ENCODE data around the gene CCDC171. TPM values are rescaled to one million over a fixed set of nuclear protein-coding genes. Genes with fewer than 3 reads are reported as not detected.

The CCDC171 gene
- total RNA-seq, 2 donors from 2014 or later, result 2.3 TPM

DNA sequence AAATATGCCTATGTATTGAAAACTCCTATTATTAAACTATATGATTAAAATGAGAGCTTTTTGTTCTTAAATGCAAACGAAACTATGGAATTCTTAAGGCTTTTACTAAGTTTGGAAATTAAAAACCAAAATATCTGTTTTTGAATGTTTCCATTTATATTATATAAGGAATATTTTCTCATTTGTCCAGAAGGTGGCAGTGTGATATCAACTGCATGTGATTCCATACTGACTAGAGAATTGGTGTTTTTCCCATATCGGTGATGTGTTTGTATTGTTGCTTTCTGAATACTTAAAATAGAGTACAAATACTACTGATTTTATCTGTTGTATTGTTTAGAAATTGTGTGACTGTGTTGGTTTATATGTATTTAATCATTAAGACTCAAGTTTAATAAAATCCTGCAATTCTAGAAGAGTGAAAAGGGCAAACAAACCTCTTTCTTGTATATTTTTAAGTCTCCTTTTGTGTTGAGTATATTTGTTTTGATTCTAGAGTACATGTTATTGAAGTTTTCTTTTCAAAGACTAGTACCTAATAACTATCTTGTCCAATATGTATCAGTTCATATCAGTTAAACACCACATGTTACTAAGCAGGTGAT, 320.8 kb downstream of the CCDC171 start:
- H3K4me3 ChIP-seq, result no peak overlapping the region
- H3K9ac ChIP-seq (ENCODE audit: low read depth in 2 of 2, low read length in 2 of 2), result no peak overlapping the region
- H3K9me3 ChIP-seq, result no peaks in the 10 kb centered on the region
- H3K27ac ChIP-seq, result no peak overlapping the region
- H3K36me3 ChIP-seq, result no peaks in the 10 kb centered on the region
- no peaks in the 10 kb centered on the region for H3K27me3 ChIP-seq
- intact Hi-C loops (cut with DNase I), result loop anchor here (10.0 kb wide), 1 partner anchor 261 kb away; no protein-coding TSS in a partner anchor
- H3K4me1 ChIP-seq, result no peaks in the 10 kb centered on the region
- TF ChIP-seq, protein P1, sequence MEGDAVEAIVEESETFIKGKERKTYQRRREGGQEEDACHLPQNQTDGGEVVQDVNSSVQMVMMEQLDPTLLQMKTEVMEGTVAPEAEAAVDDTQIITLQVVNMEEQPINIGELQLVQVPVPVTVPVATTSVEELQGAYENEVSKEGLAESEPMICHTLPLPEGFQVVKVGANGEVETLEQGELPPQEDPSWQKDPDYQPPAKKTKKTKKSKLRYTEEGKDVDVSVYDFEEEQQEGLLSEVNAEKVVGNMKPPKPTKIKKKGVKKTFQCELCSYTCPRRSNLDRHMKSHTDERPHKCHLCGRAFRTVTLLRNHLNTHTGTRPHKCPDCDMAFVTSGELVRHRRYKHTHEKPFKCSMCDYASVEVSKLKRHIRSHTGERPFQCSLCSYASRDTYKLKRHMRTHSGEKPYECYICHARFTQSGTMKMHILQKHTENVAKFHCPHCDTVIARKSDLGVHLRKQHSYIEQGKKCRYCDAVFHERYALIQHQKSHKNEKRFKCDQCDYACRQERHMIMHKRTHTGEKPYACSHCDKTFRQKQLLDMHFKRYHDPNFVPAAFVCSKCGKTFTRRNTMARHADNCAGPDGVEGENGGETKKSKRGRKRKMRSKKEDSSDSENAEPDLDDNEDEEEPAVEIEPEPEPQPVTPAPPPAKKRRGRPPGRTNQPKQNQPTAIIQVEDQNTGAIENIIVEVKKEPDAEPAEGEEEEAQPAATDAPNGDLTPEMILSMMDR (IDR thresholded peaks at IDR 0.05), result peak; percentile 51
- DNase-seq, result no peak

DNA sequence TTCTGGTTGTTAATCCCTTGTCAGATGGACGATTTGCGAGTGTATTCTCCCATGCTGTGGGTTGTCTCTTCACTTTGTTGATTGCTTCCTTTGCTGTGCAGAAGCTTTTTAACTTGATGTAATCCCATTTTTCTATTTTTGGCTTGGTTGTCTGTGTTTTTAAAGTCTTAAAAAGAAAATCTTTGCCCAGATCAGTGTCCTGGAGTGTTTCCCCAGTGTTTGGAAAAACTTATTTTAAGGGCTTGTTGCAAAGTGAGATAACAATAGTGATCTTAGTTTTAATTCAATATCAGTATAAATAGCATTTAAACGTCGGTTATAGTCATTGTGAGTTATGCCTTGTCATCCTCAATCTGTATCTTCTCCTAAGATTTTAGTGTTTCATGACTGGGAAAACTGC, 329.5 kb downstream of the CCDC171 start:
- no peak overlapping the region for H3K4me3 ChIP-seq
- TF ChIP-seq, protein P1 (IDR thresholded peaks at IDR 0.05), result no peak
- H3K27me3 ChIP-seq, result no peaks in the 10 kb centered on the region
- H3K9ac ChIP-seq (ENCODE audit: low read depth in 2 of 2, low read length in 2 of 2), result no peak overlapping the region
- H3K36me3 ChIP-seq, result no peaks in the 10 kb centered on the region
- no peaks in the 10 kb centered on the region for H3K9me3 ChIP-seq
- DNase-seq, result no peak
- no peaks in the 10 kb centered on the region for H3K4me1 ChIP-seq
- H3K27ac ChIP-seq, result no peak overlapping the region
- intact Hi-C loops (cut with DNase I), result no loop called here

DNA sequence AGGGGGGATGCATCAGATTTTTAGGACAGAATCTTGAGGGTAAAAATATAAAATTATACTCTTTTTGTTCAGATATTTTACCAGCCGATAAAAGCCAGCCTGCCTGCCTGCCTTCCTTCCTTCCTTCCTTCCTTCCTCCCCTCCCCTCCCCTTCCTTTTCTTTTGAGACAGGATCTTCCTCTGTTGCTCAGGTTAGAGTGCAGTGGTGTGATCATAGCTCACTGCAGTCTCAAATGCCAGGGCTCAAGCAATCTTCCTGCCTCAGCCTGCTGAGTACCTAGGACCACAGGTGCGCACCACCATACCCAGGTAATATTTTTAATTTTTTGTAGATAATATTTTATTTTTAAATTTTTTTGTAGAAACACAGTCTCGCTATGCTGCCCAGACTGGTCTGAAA, 330.0 kb downstream of the CCDC171 start:
- intact Hi-C loops (cut with DNase I), result no loop called here
- no peak overlapping the region for H3K27ac ChIP-seq
- TF ChIP-seq, protein P1 (IDR thresholded peaks at IDR 0.05), result no peak
- H3K36me3 ChIP-seq, result no peaks in the 10 kb centered on the region
- DNase-seq, result no peak
- no peak overlapping the region for H3K4me3 ChIP-seq
- H3K27me3 ChIP-seq, result no peaks in the 10 kb centered on the region
- no peaks in the 10 kb centered on the region for H3K4me1 ChIP-seq
- no peaks in the 10 kb centered on the region for H3K9me3 ChIP-seq
- H3K9ac ChIP-seq (ENCODE audit: low read depth in 2 of 2, low read length in 2 of 2), result no peak overlapping the region

DNA sequence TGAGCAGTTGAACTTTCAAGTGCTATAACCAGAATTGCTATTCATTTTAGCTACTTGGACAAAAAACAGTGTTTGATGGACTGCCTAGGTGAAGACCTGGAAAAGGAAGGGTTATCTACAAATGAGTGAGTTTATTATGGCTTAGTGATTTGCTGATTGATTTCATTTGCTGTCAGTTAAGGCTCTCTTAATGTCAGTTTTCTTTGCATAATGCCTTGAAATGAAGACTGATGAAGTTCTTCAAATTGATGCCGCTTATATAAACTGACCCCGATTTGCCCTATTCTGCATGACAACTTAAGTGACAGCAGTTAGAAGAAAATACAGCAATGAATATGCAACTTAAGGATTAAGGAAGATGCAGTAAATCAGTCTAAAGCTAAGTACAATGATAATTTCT, 332.6 kb downstream of the CCDC171 start:
- DNase-seq, result no peak
- intact Hi-C loops (cut with DNase I), result no loop called here
- TF ChIP-seq, protein P1 (IDR thresholded peaks at IDR 0.05), result no peak
- Histone ChIP-seq H3K27ac (no peak overlapping the region), H3K27me3 (no peaks in the 10 kb centered on the region), H3K4me3 (no peak overlapping the region), H3K9me3 (no peaks in the 10 kb centered on the region), H3K36me3 (no peaks in the 10 kb centered on the region), H3K4me1 (no peaks in the 10 kb centered on the region), H3K9ac (ENCODE audit: low read depth in 2 of 2, low read length in 2 of 2) (no peak overlapping the region)

DNA sequence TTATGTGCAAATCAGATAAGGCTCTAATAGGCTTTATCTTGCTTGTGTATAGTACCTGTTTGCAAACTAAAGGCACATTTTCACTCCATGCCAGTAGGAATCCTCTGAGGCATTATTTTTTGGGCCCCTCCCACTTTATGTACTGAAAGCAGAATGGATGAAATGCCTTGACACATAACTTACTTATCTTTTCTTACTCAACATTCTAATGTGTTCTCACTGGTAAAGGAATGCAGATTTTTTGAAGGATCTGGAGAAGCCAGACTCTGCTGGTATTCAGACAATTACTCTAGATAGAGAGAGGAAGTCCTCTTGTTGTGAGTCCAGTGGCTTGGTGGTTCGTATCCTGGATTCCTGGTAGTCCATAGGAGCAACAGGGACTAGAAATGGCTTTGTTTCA, 336.7 kb downstream of the CCDC171 start:
- H3K9me3 ChIP-seq, result no peaks in the 10 kb centered on the region
- no peak overlapping the region for H3K9ac ChIP-seq (ENCODE audit: low read depth in 2 of 2, low read length in 2 of 2)
- no peak for DNase-seq
- TF ChIP-seq, protein P1 (IDR thresholded peaks at IDR 0.05), result no peak
- H3K4me1 ChIP-seq, result no peaks in the 10 kb centered on the region
- no peaks in the 10 kb centered on the region for H3K36me3 ChIP-seq
- intact Hi-C loops (cut with DNase I), result no loop called here
- H3K27me3 ChIP-seq, result no peaks in the 10 kb centered on the region
- no peak overlapping the region for H3K27ac ChIP-seq
- no peak overlapping the region for H3K4me3 ChIP-seq

Data from colonic mucosa (tissue), 4 donors.